ENCODE measurements around the gene TRAF7.
"Not testable (repeated sequence)": the region's sequence is repeated elsewhere in the genome, so short reads cannot be mapped to it uniquely, and the experiment has no call there.

TRAF7 gene

GRCh38 chr16:2186064-2186463 lies 30.5 kb downstream of the TRAF7 start:
- DNase-seq: no peak

GRCh38 chr16:2186505-2186904 lies 30.9 kb downstream of the TRAF7 start:
- no peak for DNase-seq

GRCh38 chr16:2187212-2187611 lies 31.6 kb downstream of the TRAF7 start:
- DNase-seq: no peak

- no peak for DNase-seq
These were observed 32.8 kb downstream of the TRAF7 start for GRCh38 chr16:2188395-2188794.

- DNase-seq: no peak
These were observed 33.8 kb downstream of the TRAF7 start for GRCh38 chr16:2189252-2189893.

GRCh38 chr16:2190002-2190658 lies 34.5 kb downstream of the TRAF7 start:
- no peak for DNase-seq

- DNase-seq: no peak
These were observed 35.3 kb downstream of the TRAF7 start for GRCh38 chr16:2190659-2191445.

GRCh38 chr16:2191446-2191706 lies 35.8 kb downstream of the TRAF7 start:
- no peak for DNase-seq

GRCh38 chr16:2194166-2194834 lies 38.7 kb downstream of the TRAF7 start:
- DNase-seq: no peak

GRCh38 chr16:2194852-2195321 lies 39.3 kb downstream of the TRAF7 start:
- no peak for DNase-seq

- DNase-seq: no peak
These were observed 40.0 kb downstream of the TRAF7 start for GRCh38 chr16:2195322-2196161.

GRCh38 chr16:2196162-2196980 lies 40.8 kb downstream of the TRAF7 start, which contains the start of gene CASKIN1:
Gene CASKIN1, minus strand, starts transcription at chr16:2196605. Its CDS starts 173 bp downstream, at chr16:2196432.
- DNase-seq: no peak

- no peak for DNase-seq
These were observed 41.5 kb downstream of the TRAF7 start for GRCh38 chr16:2196981-2197511.

- no peak for DNase-seq
These were observed 42.2 kb downstream of the TRAF7 start for GRCh38 chr16:2197765-2198164.

GRCh38 chr16:2198283-2198682 lies 42.7 kb downstream of the TRAF7 start:
- DNase-seq: no peak

- DNase-seq: no peak
These were observed 43.5 kb downstream of the TRAF7 start for GRCh38 chr16:2199095-2199494.

- no peak for DNase-seq
These were observed 44.1 kb downstream of the TRAF7 start for GRCh38 chr16:2199621-2200139.

GRCh38 chr16:2200313-2200712 lies 44.7 kb downstream of the TRAF7 start:
- no peak for DNase-seq

GRCh38 chr16:2203119-2203688 lies 47.6 kb downstream of the TRAF7 start:
- not testable (repeated sequence) for DNase-seq

- no peak for DNase-seq
These were observed 49.0 kb downstream of the TRAF7 start for GRCh38 chr16:2204416-2205103.
